ENCODE measurements around the gene FRRS1.

GRCh38 chr1:99680270-99680669, 86.2 kb downstream of the FRRS1 start:
- TF ChIP-seq POLR2AphosphoS5 (IDR thresholded peaks at IDR 0.05; ENCODE audit: low read depth, low read length) (no peak), SIN3A (IDR thresholded peaks at IDR 0.05; ENCODE audit: borderline replicate concordance, insufficient read depth, low read length) (no peak), TAF1 (IDR thresholded peaks at IDR 0.05; ENCODE audit: borderline replicate concordance, insufficient read depth, low read length) (no peak), FOXP2 (optimal IDR thresholded peaks at IDR 0.05; ENCODE audit: borderline replicate concordance, extremely low read depth, extremely low read length, insufficient read depth) (no peak)
- TF ChIP-seq, protein P1, sequence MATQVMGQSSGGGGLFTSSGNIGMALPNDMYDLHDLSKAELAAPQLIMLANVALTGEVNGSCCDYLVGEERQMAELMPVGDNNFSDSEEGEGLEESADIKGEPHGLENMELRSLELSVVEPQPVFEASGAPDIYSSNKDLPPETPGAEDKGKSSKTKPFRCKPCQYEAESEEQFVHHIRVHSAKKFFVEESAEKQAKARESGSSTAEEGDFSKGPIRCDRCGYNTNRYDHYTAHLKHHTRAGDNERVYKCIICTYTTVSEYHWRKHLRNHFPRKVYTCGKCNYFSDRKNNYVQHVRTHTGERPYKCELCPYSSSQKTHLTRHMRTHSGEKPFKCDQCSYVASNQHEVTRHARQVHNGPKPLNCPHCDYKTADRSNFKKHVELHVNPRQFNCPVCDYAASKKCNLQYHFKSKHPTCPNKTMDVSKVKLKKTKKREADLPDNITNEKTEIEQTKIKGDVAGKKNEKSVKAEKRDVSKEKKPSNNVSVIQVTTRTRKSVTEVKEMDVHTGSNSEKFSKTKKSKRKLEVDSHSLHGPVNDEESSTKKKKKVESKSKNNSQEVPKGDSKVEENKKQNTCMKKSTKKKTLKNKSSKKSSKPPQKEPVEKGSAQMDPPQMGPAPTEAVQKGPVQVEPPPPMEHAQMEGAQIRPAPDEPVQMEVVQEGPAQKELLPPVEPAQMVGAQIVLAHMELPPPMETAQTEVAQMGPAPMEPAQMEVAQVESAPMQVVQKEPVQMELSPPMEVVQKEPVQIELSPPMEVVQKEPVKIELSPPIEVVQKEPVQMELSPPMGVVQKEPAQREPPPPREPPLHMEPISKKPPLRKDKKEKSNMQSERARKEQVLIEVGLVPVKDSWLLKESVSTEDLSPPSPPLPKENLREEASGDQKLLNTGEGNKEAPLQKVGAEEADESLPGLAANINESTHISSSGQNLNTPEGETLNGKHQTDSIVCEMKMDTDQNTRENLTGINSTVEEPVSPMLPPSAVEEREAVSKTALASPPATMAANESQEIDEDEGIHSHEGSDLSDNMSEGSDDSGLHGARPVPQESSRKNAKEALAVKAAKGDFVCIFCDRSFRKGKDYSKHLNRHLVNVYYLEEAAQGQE (IDR thresholded peaks at IDR 0.05; ENCODE audit: insufficient read depth in 1 of 2, low read depth in 2 of 2, low read length in 2 of 2) = no peak

All from PFSK-1 (cell line).